H1 (cell line): ENCODE measurements around the gene SCO2. TPM values are rescaled to one million over a fixed set of nuclear protein-coding genes. Genes with fewer than 3 reads are reported as not detected.

Source experiments
- ASH2L ChIP-seq: fragments of 200-600, 300-600 bp; sonication (generic); IDR thresholded peaks from one replicate; pipeline ENCODE4 v1.7.1; 2017; ENCODE audit warnings: low read length
- CREB1 ChIP-seq: IDR thresholded peaks from 2 replicates; pipeline ENCODE4 v1.6.1; 2012; ENCODE audit warnings: inconsistent platforms
- MAFK ChIP-seq: IDR thresholded peaks from 2 replicates; pipeline ENCODE4 v1.6.1; 2012; ENCODE audit warnings: low read depth, mild to moderate bottlenecking, improper control_type of control experiment, low read length
- RBBP5 ChIP-seq: IDR thresholded peaks from 2 replicates; pipeline ENCODE4 v1.7.1; 2012; ENCODE audit warnings: low read depth, mild to moderate bottlenecking, inconsistent platforms, low read length, moderate library complexity, borderline replicate concordance
- SP1 ChIP-seq: IDR thresholded peaks from 2 replicates; pipeline ENCODE4 v1.6.1; 2011; ENCODE audit warnings: low read depth, low read length
- TBP ChIP-seq: IDR thresholded peaks from 2 replicates; pipeline ENCODE4 v1.6.1; 2011; ENCODE audit warnings: low read depth, low read length, improper control_type of control experiment
- ZNF274 ChIP-seq: IDR thresholded peaks from 2 replicates; pipeline ENCODE4 v1.7.0; 2012; ENCODE audit warnings: low read length, borderline replicate concordance; ENCODE audit errors: extremely low read depth
- polyA plus RNA-seq, 7 experiments: library from polyadenylated mRNA; depleted of rRNA in 3 of 7; stranded (reverse) in 5 of 7; unstranded in 2 of 7; fragments of >200 nt in 5 of 7; fragments of 200-250 nt in 2 of 7; gene quantifications; 1 replicate in 5 of 7; 2 replicates in 1 of 7; 4 replicates in 1 of 7; pipeline versions ENCODE4 v1.2.1 to v1.2.3, GENCODE V29; 2011 to 2013; ENCODE audit warnings: missing spikeins in 2 of 7, mixed read lengths in 2 of 7
- total RNA-seq: library from RNA; stranded (reverse); fragmentation: NEBNext Ultra II Directional; extraction: Animal tissue kit (Norgen Biotek cat#: 25700); gene quantifications from 2 replicates; pipeline ENCODE4 v1.2.1, GENCODE V29; 2021
- TF ChIP-seq, protein P1 (sequence below): IDR thresholded peaks from 2 replicates; pipeline ENCODE4 v1.6.1; 2012; ENCODE audit warnings: inconsistent platforms

SCO2 gene
- total and polyA plus RNA-seq, 2 of the 8 experiments (the other 6 are each of a cell fraction or from before 2014, with no cell fraction given) = 2.0 TPM; not detected in 1

GRCh38 chr22:50507991-50508884, 17.2 kb downstream of the SCO2 start, which contains the start of gene NCAPH2 (continued):
- TF ChIP-seq SP1 (peak; percentile 68; the same call in 1 of the 2 replicates), RBBP5 (0 out of 2 replicates have a peak, but pooled peaks have one; percentile 29), TBP (peak; percentile 94), CREB1 (peak; percentile 99), ZNF274 (no peak), ASH2L (peak; percentile 50), MAFK (no peak)
- TF ChIP-seq, protein P1, sequence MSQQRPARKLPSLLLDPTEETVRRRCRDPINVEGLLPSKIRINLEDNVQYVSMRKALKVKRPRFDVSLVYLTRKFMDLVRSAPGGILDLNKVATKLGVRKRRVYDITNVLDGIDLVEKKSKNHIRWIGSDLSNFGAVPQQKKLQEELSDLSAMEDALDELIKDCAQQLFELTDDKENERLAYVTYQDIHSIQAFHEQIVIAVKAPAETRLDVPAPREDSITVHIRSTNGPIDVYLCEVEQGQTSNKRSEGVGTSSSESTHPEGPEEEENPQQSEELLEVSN = peak; percentile 57; the same call in 1 of the 2 replicates
